GM18505 (cell line): Measurements from ENCODE around the gene TMEM154.
A peak's percentile ranks its signal among the peaks of the same experiment; 100 is the strongest.

Experiments
- ATAC-seq: cut with Tn5 transposase; IDR thresholded peaks from one replicate; pipeline ENCODE4 v1.9.1; 2021; ENCODE audit not compliant: unreplicated experiment
- POLR2A ChIP-seq: IDR thresholded peaks from 4 replicates; pipeline ENCODE4 v1.6.1; 2011; ENCODE audit warnings: borderline replicate concordance; ENCODE audit not compliant: insufficient read depth, insufficient read length; ENCODE audit errors: extremely low read depth

TMEM154 gene

DNA sequence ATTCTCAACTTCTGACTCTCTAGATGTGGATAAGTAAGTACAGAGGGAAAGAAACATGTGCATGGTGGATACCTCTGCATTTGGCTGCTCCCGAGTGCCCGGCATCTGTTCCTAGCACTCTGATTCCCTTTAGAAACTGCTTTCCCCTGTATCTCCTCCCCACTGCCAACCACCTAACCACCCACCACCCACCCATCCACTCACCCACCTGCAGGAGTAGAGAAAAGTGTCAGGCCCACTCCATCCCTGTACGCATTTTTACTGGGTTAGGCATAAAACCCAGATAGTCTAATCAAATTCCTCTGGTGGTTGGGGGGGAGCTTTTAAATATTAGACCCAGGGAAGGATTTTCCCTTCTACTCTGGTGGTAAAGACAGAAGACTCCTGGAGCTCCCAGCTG is 63.0 kb downstream of the TMEM154 start:
- TF ChIP-seq POLR2A, result no peak
- no peak for ATAC-seq

GRCh38 chr4:152613841-152614721 is 65.7 kb downstream of the TMEM154 start:
- TF ChIP-seq POLR2A, result no peak
- ATAC-seq, result no peak

GRCh38 chr4:152613351-152613750 is 66.4 kb downstream of the TMEM154 start:
- no peak for ATAC-seq
- TF ChIP-seq POLR2A, result no peak

- ATAC-seq, result no peak
- no peak for TF ChIP-seq POLR2A
Observed at GRCh38 chr4:152610131-152610530, 69.7 kb downstream of the TMEM154 start.

GRCh38 chr4:152609481-152609880 is 70.3 kb downstream of the TMEM154 start:
- ATAC-seq, result no peak

GRCh38 chr4:152607178-152607577 is 72.6 kb downstream of the TMEM154 start:
- no peak for TF ChIP-seq POLR2A
- no peak for ATAC-seq

More at GRCh38 chr4:152609481-152609880, 70.3 kb downstream of the TMEM154 start:
- no peak for TF ChIP-seq POLR2A

GRCh38 chr4:152606753-152607152 is 73.0 kb downstream of the TMEM154 start:
- TF ChIP-seq POLR2A, result no peak
- no peak for ATAC-seq

DNA sequence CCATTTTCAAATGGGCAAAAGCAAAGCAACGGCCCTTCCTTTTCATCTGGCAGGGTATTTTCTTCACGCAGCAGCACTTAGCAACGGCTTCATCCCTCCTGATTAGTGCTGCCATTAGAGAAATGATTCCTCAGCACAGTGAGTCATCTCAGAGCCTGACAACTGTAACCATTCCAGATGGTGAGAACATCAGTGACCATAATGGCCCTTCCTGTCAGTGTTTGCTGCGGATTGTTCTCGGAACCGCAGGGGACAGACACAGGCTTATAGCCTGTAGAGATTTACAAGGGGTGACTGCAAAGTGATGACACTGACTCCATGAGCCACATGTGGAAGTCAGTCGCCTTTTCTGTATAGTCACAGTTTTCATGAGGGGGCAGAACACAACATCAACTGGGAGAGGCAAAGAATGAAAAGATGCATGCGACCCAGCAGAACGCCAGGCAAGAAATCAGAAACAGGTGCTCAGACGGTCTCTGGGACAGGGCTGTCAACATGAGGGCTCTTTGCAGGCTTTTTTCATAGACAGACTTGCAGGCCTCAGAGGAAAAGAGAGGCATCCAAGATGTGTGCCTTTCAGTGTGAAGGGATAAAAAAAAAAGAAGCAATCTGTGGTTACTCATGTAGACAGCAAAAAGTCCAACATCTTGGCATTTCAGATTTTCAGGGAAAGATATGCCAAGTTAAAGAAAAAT is 74.0 kb downstream of the TMEM154 start:
- ATAC-seq, result no peak
- no peak for TF ChIP-seq POLR2A

DNA sequence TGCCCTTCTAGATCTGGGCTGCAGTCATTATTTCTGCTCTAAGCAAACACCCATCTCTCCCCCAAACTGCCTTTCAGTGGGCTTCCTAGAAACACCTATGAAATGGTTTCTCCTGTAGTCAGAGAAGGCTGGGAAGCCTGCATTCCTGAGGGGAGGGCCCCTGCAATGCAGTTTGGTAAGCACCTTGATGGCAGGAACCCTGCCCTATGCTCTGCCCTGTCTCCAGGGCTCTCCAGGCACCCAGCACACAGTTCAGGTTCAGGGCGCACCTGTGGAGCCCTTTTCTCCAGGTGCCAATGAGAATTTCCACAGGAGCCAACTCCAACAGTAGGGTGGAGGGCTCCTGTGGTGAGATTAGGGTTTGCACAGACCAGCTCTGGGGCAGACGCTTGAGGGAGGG is 74.8 kb downstream of the TMEM154 start:
- TF ChIP-seq POLR2A, result no peak
- ATAC-seq, result no peak

DNA sequence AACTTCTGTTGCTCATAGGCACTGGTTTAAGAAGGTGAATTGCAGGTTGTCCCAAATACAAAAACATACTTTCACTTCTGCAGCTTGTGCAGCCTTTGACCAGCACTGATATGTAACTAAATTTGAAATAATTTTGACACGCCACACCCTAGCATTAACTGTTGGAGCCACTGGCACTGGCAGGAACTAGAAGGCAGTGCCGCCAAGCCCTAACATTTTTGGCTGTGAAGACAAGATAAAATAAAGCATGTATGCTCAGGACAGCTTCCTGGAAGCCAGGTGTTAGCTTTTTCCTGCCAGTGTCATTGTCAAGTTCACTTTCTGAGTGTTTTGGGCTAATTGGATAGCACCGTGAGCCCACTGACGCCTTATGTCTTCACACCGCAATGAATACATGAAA is 78.6 kb downstream of the TMEM154 start:
- no peak for TF ChIP-seq POLR2A
- ATAC-seq, result no peak

DNA sequence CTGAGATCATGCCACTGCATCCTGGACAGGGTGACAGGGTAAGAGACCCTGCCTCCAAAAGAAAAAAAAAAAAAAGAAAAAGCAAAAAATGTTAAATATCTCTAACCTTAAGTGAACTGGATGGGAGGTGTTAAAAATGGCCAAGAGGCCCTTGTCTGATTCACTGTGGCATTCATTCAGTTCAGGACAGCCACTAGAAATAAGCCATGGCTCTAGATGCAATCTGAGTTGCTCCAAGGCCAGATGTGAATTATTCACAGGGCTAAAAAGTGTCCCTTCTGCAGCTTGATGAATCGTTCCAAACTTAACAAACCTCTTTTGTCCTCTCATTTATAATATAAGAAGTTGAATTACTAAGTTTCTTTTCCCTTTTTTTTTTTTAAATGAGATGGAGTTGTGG is 80.2 kb downstream of the TMEM154 start:
- TF ChIP-seq POLR2A, result no peak
- ATAC-seq, result no peak

- no peak for TF ChIP-seq POLR2A
- ATAC-seq, result no peak
Observed at GRCh38 chr4:152599095-152599494, 80.7 kb downstream of the TMEM154 start.

GRCh38 chr4:152598454-152598853 is 81.3 kb downstream of the TMEM154 start:
- ATAC-seq, result no peak
- TF ChIP-seq POLR2A, result no peak

GRCh38 chr4:152594978-152595925 is 84.5 kb downstream of the TMEM154 start:
- TF ChIP-seq POLR2A, result no peak
- ATAC-seq, result peak; percentile 86

GRCh38 chr4:152594057-152594456 is 85.7 kb downstream of the TMEM154 start:
- TF ChIP-seq POLR2A, result no peak
- ATAC-seq, result no peak
